ENCODE measurements around the gene NT5DC3.
A peak's percentile ranks its signal among the peaks of the same experiment; 100 is the strongest.

NT5DC3 gene

DNA sequence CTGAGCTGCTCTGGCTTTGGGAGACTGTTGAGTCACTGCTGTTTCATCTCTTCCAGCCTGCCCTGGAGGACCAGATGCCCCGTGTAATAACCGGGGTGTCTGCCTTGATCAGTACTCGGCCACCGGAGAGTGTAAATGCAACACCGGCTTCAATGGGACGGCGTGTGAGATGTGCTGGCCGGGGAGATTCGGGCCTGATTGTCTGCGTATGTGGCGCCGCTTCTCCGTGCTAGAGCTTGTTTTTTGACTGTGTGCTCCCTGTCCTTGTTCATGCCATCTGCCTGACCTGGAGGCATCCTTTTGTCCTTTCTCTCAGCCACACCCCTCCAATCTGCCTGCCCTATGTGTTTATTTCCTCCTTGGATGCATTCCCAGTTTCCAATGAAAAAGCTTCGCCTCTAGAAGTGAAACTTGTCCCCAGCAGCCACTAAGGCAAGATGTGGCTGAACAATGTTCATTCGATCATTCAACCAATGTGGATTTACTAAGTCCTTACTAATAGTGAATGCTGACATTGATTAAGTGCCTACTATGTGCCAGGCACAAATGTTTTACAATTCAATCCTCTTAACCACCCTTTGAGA, 98.6 kb downstream of the NT5DC3 start:
- DNase-seq = peak; percentile 70

- no peak for DNase-seq
Observed at GRCh38 chr12:103737881-103738280, 103.2 kb downstream of the NT5DC3 start.

- no peak for DNase-seq
Observed at GRCh38 chr12:103736572-103736971, 104.5 kb downstream of the NT5DC3 start.

- no peak for DNase-seq
Observed at GRCh38 chr12:103735291-103735690, 105.7 kb downstream of the NT5DC3 start.

- DNase-seq = no peak
Observed at GRCh38 chr12:103734863-103735262, 106.2 kb downstream of the NT5DC3 start.

GRCh38 chr12:103731539-103731938, 109.5 kb downstream of the NT5DC3 start:
- DNase-seq = no peak

DNA sequence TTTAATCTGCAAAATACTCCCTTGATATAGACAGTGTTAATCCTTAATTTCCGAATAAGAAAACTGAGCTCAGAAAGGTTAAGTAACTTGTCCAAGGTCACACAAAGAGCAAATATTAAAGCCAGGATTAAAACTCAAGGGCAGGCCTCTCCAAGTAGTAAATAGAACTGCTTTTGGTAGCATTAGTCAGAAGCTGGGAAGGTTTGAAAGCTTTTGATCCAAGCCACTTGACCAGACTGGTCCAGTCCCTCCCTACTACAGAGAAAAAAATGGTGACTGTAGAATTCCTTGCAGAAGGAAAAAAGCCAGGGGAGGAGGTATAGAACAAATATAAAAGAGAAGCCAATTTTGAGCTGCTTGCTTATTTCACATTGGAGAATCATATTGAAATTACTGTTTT, 111.5 kb downstream of the NT5DC3 start:
- DNase-seq = no peak

DNA sequence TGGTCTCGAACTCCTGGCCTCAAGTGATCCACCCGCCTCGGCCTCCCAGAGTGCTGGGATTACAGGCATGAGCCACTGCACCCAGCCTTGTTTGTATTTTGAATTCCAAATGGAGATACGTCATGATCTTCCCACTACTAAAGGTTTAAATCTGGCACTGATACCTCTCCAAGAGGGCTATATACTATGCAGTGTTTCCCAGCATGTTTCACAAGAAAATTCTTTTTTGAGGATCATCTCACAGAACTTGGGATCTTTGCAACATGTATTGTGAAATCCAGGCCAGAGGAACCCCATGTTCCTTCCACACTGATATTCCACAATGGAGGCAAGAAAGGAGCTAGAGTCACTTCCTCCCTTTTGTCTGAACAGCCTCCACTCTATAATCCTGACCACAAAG, 112.7 kb downstream of the NT5DC3 start:
- DNase-seq = no peak

DNA sequence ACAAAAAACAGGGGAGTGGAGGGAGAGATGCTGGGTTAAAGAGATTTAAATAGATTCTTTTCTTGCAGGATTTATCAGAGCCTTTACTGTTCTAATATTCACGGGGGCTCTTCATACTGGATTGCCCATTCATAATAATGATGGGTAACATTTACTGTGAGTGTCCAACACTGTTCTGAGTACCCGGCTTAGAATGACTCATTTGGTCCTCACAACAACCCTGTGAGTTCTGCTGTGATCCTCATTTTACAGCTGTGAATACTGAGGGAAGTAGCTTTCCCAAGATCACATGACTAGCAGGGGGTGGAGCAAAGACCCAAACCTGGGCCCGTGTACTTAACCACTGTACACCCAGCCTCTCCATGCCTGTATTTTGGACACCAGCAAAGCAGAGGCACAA, 113.4 kb downstream of the NT5DC3 start:
- DNase-seq = no peak

DNA sequence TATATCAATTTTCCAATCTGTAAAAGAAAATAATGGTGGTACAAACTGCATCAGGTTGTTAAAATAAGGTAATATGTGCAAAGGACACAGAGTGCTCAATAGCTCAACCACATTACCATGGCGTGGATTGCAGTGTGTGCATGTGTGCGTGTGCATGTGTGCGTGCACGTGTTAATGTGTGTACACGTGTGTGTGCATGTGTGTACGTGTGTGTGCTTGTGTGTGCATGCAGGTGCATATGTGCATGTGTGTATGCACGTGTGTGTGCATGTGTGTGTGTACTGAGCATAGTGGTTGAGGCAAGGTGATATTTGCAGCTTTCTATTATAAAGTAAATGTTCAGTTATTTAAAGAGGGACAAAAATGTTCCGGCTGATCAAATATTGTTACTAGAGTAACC, 115.6 kb downstream of the NT5DC3 start:
- no peak for DNase-seq

Measured in NCI-H1092 (cell line).